Retinal pigment epithelial cell (primary cell): ENCODE results near the gene KLHDC7A.

Experiments used
- DNase-seq: peaks from one replicate; pipeline ENCODE4 v3.0.0-alpha.2; 2010; ENCODE audit warnings: low read depth
- H3K4me3 ChIP-seq: 2 replicates; pipeline ENCODE4 v1.5.1; 2011; ENCODE audit warnings: mild to moderate bottlenecking, low read length, control low read depth, moderate library complexity
- CTCF ChIP-seq: conservative IDR thresholded peaks from 2 replicates; pipeline ENCODE4 v1.5.1; 2011; ENCODE audit warnings: low read depth, low read length, control low read depth, inconsistent platforms

The KLHDC7A gene

GRCh38 chr1:18474559-18475175 is 6.1 kb upstream of the KLHDC7A start:
- no peak overlapping the region for H3K4me3 ChIP-seq
- no peak for DNase-seq
- TF ChIP-seq CTCF, result no peak

- no peak overlapping the region for H3K4me3 ChIP-seq
- no peak for TF ChIP-seq CTCF
- no peak for DNase-seq
Measured at GRCh38 chr1:18475234-18475905, 5.4 kb upstream of the KLHDC7A start.

- TF ChIP-seq CTCF, result no peak
- no peak overlapping the region for H3K4me3 ChIP-seq
- no peak for DNase-seq
Measured at GRCh38 chr1:18479454-18479853, 1.3 kb upstream of the KLHDC7A start.

GRCh38 chr1:18481190-18481920 is 625 bp downstream of the KLHDC7A start:
- no peak overlapping the region for H3K4me3 ChIP-seq
- no peak for DNase-seq
- no peak for TF ChIP-seq CTCF

- no peak overlapping the region for H3K4me3 ChIP-seq
- no peak for DNase-seq
- TF ChIP-seq CTCF, result no peak
Measured at GRCh38 chr1:18481921-18482701, 1.4 kb downstream of the KLHDC7A start.

- H3K4me3 ChIP-seq, result no peak overlapping the region
Measured at GRCh38 chr1:18482721-18483425, 2.1 kb downstream of the KLHDC7A start.

More at GRCh38 chr1:18482721-18483425, 2.1 kb downstream of the KLHDC7A start:
- no peak for DNase-seq
- no peak for TF ChIP-seq CTCF
